ENCODE results near the gene MTMR6. TPM values are rescaled to one million over a fixed set of nuclear protein-coding genes. Genes with fewer than 3 reads are reported as not detected.

MTMR6 gene
- polyA plus RNA-seq, 2 donors, result 2.4 to 4.5 TPM

DNA sequence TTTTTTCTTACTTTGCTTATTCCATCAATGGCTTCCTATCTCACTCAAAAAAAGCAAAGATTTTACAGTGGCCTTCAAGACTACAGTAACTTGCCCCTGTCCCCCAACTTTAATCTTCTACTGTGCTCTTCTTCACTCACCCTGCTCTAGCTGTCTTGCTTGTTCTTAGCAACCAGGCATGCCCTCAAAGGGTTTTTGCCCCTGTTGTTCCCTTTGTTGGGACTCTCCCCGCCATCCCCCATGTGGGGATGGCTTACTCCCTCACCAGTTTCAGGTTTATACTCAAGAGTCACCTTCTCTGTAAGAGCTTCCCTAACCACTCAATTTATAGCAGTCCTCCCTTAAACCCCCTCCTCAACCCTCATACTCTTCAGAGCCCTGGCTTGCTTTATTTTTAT is 5.4 kb downstream of the MTMR6 start:
- Histone ChIP-seq H3K36me3 (ENCODE audit: control insufficient read depth in 2 of 2, insufficient read depth in 2 of 2, low read length in 1 of 2) (no peaks in the 10 kb centered on the region), H3K9me3 (ENCODE audit: control insufficient read depth in 2 of 2, insufficient read depth in 1 of 2, low read depth in 1 of 2, low read length in 1 of 2) (no peaks in the 10 kb centered on the region), H3K27me3 (ENCODE audit: control insufficient read depth in 1 of 2, insufficient read depth in 2 of 2, low read length in 2 of 2) (no peaks in the 10 kb centered on the region), H3K27ac (ENCODE audit: low read depth in 2 of 2, low read length in 1 of 2) (no peak overlapping the region), H3K4me3 (ENCODE audit: low read depth in 1 of 2, low read length in 2 of 2) (no peak overlapping the region), H3K4me1 (ENCODE audit: control insufficient read depth in 2 of 2, insufficient read depth in 2 of 2, low read length in 1 of 2) (no peaks in the 10 kb centered on the region)
- 94 to 96% methylated on average over 1 of the region's 1 CpG for WGBS, 2 donors

- H3K36me3 ChIP-seq (ENCODE audit: control insufficient read depth in 2 of 2, insufficient read depth in 2 of 2, low read length in 1 of 2), result no peaks in the 10 kb centered on the region
- WGBS, 2 donors, result 60 to 69% methylated on average over 4 of the region's 4 CpGs
- no peak overlapping the region for H3K27ac ChIP-seq (ENCODE audit: low read depth in 2 of 2, low read length in 1 of 2)
- H3K4me3 ChIP-seq (ENCODE audit: low read depth in 1 of 2, low read length in 2 of 2), result no peak overlapping the region
- no peaks in the 10 kb centered on the region for H3K27me3 ChIP-seq (ENCODE audit: control insufficient read depth in 1 of 2, insufficient read depth in 2 of 2, low read length in 2 of 2)
- H3K9me3 ChIP-seq (ENCODE audit: control insufficient read depth in 2 of 2, insufficient read depth in 1 of 2, low read depth in 1 of 2, low read length in 1 of 2), result no peaks in the 10 kb centered on the region
- H3K4me1 ChIP-seq (ENCODE audit: control insufficient read depth in 2 of 2, insufficient read depth in 2 of 2, low read length in 1 of 2), result no peaks in the 10 kb centered on the region
Observed at GRCh38 chr13:25281193-25281934, 5.9 kb downstream of the MTMR6 start.

- Histone ChIP-seq H3K27ac (ENCODE audit: low read depth in 2 of 2, low read length in 1 of 2) (no peak overlapping the region), H3K27me3 (ENCODE audit: control insufficient read depth in 1 of 2, insufficient read depth in 2 of 2, low read length in 2 of 2) (no peaks in the 10 kb centered on the region), H3K4me3 (ENCODE audit: low read depth in 1 of 2, low read length in 2 of 2) (no peak overlapping the region), H3K4me1 (ENCODE audit: control insufficient read depth in 2 of 2, insufficient read depth in 2 of 2, low read length in 1 of 2) (no peaks in the 10 kb centered on the region), H3K36me3 (ENCODE audit: control insufficient read depth in 2 of 2, insufficient read depth in 2 of 2, low read length in 1 of 2) (no peaks in the 10 kb centered on the region), H3K9me3 (ENCODE audit: control insufficient read depth in 2 of 2, insufficient read depth in 1 of 2, low read depth in 1 of 2, low read length in 1 of 2) (no peaks in the 10 kb centered on the region)
Observed at GRCh38 chr13:25280396-25280795, 6.9 kb downstream of the MTMR6 start.

GRCh38 chr13:25276748-25277147 is 10.5 kb downstream of the MTMR6 start:
- Histone ChIP-seq H3K27ac (ENCODE audit: low read depth in 2 of 2, low read length in 1 of 2) (no peak overlapping the region), H3K4me1 (ENCODE audit: control insufficient read depth in 2 of 2, insufficient read depth in 2 of 2, low read length in 1 of 2) (no peaks in the 10 kb centered on the region), H3K27me3 (ENCODE audit: control insufficient read depth in 1 of 2, insufficient read depth in 2 of 2, low read length in 2 of 2) (no peaks in the 10 kb centered on the region), H3K4me3 (ENCODE audit: low read depth in 1 of 2, low read length in 2 of 2) (no peak overlapping the region), H3K9me3 (ENCODE audit: control insufficient read depth in 2 of 2, insufficient read depth in 1 of 2, low read depth in 1 of 2, low read length in 1 of 2) (no peaks in the 10 kb centered on the region), H3K36me3 (ENCODE audit: control insufficient read depth in 2 of 2, insufficient read depth in 2 of 2, low read length in 1 of 2) (no peaks in the 10 kb centered on the region)
- WGBS, 2 donors, result 84 to 89% methylated on average over 2 of the region's 2 CpGs

- H3K36me3 ChIP-seq (ENCODE audit: control insufficient read depth in 2 of 2, insufficient read depth in 2 of 2, low read length in 1 of 2), result peaks cover 0 to 5% of the 10 kb centered on the region in 2 donors
- WGBS, 2 donors, result 88 to 95% methylated on average over 6 of the region's 6 CpGs
Observed at GRCh38 chr13:25268561-25268960, 18.7 kb downstream of the MTMR6 start.

DNA sequence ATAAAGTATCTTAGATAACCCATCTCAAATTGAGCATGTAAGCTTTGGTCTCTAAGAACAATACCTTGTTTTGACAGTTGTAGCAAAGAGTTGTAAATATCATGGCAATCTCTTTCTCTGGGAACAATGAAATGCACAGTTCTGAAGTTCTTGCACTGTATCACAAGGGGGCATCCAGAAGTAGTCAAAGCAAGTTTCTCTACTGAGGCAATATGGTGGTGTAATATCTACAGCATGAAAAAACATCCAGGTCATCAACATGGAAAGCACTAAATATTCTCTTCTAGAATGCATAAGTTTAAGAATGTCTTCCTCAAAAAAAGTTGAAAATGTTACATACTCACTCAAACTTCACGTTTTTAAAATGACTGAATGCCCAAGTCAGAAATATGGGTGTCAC is 19.6 kb downstream of the MTMR6 start:
- Histone ChIP-seq H3K4me3 (ENCODE audit: low read depth in 1 of 2, low read length in 2 of 2) (no peak overlapping the region), H3K4me1 (ENCODE audit: control insufficient read depth in 2 of 2, insufficient read depth in 2 of 2, low read length in 1 of 2) (no peaks in the 10 kb centered on the region), H3K9me3 (ENCODE audit: control insufficient read depth in 2 of 2, insufficient read depth in 1 of 2, low read depth in 1 of 2, low read length in 1 of 2) (no peaks in the 10 kb centered on the region), H3K36me3 (ENCODE audit: control insufficient read depth in 2 of 2, insufficient read depth in 2 of 2, low read length in 1 of 2) (peaks cover 0 to 5% of the 10 kb centered on the region in 2 donors), H3K27me3 (ENCODE audit: control insufficient read depth in 1 of 2, insufficient read depth in 2 of 2, low read length in 2 of 2) (no peaks in the 10 kb centered on the region), H3K27ac (ENCODE audit: low read depth in 2 of 2, low read length in 1 of 2) (no peak overlapping the region)
- WGBS, 2 donors, result 84 to 87% methylated on average over 1 of the region's 1 CpG

More at GRCh38 chr13:25268561-25268960, 18.7 kb downstream of the MTMR6 start:
- Histone ChIP-seq H3K4me1 (ENCODE audit: control insufficient read depth in 2 of 2, insufficient read depth in 2 of 2, low read length in 1 of 2) (no peaks in the 10 kb centered on the region), H3K27me3 (ENCODE audit: control insufficient read depth in 1 of 2, insufficient read depth in 2 of 2, low read length in 2 of 2) (no peaks in the 10 kb centered on the region), H3K9me3 (ENCODE audit: control insufficient read depth in 2 of 2, insufficient read depth in 1 of 2, low read depth in 1 of 2, low read length in 1 of 2) (no peaks in the 10 kb centered on the region), H3K4me3 (ENCODE audit: low read depth in 1 of 2, low read length in 2 of 2) (no peak overlapping the region), H3K27ac (ENCODE audit: low read depth in 2 of 2, low read length in 1 of 2) (no peak overlapping the region)

DNA sequence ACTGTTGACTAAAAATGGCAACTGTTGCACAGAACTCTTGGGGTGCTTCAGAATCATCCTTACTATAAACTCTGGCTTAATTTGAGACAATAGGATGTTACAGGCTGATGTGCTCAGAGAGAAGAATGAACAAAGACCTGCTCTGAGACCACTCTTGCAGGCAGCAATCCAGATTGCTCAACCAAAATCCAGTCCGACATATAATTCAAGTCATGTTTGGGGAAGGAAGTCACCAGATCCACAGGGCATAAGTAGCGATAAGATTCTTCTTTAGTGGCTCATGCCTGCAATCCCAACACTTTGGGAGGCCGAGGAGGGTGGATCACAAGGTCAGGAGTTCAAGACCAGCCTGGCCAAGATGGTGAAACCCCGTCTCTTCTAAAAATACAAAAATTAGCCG is 20.6 kb downstream of the MTMR6 start:
- peaks cover 0 to 5% of the 10 kb centered on the region in 2 donors for H3K36me3 ChIP-seq (ENCODE audit: control insufficient read depth in 2 of 2, insufficient read depth in 2 of 2, low read length in 1 of 2)
- no peaks in the 10 kb centered on the region for H3K9me3 ChIP-seq (ENCODE audit: control insufficient read depth in 2 of 2, insufficient read depth in 1 of 2, low read depth in 1 of 2, low read length in 1 of 2)
- no peak overlapping the region for H3K27ac ChIP-seq (ENCODE audit: low read depth in 2 of 2, low read length in 1 of 2)
- H3K4me1 ChIP-seq (ENCODE audit: control insufficient read depth in 2 of 2, insufficient read depth in 2 of 2, low read length in 1 of 2), result no peaks in the 10 kb centered on the region
- H3K27me3 ChIP-seq (ENCODE audit: control insufficient read depth in 1 of 2, insufficient read depth in 2 of 2, low read length in 2 of 2), result no peaks in the 10 kb centered on the region
- 91 to 94% methylated on average over 4 to 5 of the region's 5 CpGs for WGBS, 2 donors
- H3K4me3 ChIP-seq (ENCODE audit: low read depth in 1 of 2, low read length in 2 of 2), result no peak overlapping the region

- Histone ChIP-seq H3K4me1 (ENCODE audit: control insufficient read depth in 2 of 2, insufficient read depth in 2 of 2, low read length in 1 of 2) (no peaks in the 10 kb centered on the region), H3K27me3 (ENCODE audit: control insufficient read depth in 1 of 2, insufficient read depth in 2 of 2, low read length in 2 of 2) (no peaks in the 10 kb centered on the region), H3K4me3 (ENCODE audit: low read depth in 1 of 2, low read length in 2 of 2) (no peak overlapping the region), H3K36me3 (ENCODE audit: control insufficient read depth in 2 of 2, insufficient read depth in 2 of 2, low read length in 1 of 2) (no peaks in the 10 kb centered on the region), H3K27ac (ENCODE audit: low read depth in 2 of 2, low read length in 1 of 2) (no peak overlapping the region), H3K9me3 (ENCODE audit: control insufficient read depth in 2 of 2, insufficient read depth in 1 of 2, low read depth in 1 of 2, low read length in 1 of 2) (no peaks in the 10 kb centered on the region)
- 93 to 94% methylated on average over 4 of the region's 4 CpGs for WGBS, 2 donors
Observed at GRCh38 chr13:25262261-25262660, 25.0 kb downstream of the MTMR6 start.

DNA sequence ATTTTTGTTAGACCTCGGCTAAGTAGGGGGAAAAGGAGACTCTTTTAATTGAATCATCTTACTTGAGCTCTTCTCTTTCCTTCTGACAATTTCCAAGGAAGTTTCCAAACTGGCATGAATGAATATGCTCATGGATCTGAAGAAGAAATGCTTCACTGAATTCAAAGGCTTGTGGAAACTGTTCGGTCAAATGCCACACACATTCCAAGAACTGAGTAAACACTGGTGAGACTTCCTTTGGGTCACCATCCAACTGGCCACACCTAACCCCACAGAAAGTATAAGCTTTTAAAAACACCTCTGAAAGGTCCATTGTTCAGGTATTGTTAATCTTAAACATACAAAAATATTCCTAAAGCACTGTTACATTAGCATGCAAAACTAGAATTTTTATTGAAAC is 33.6 kb downstream of the MTMR6 start:
- H3K4me3 ChIP-seq (ENCODE audit: low read depth in 1 of 2, low read length in 2 of 2), result no peak overlapping the region
- 50 to 68% methylated on average over 2 of the region's 2 CpGs for WGBS, 2 donors
- no peak overlapping the region for H3K27ac ChIP-seq (ENCODE audit: low read depth in 2 of 2, low read length in 1 of 2)
- peaks cover 0 to 4% of the 10 kb centered on the region in 2 donors for H3K36me3 ChIP-seq (ENCODE audit: control insufficient read depth in 2 of 2, insufficient read depth in 2 of 2, low read length in 1 of 2)
- H3K9me3 ChIP-seq (ENCODE audit: control insufficient read depth in 2 of 2, insufficient read depth in 1 of 2, low read depth in 1 of 2, low read length in 1 of 2), result no peaks in the 10 kb centered on the region
- H3K4me1 ChIP-seq (ENCODE audit: control insufficient read depth in 2 of 2, insufficient read depth in 2 of 2, low read length in 1 of 2), result no peaks in the 10 kb centered on the region
- H3K27me3 ChIP-seq (ENCODE audit: control insufficient read depth in 1 of 2, insufficient read depth in 2 of 2, low read length in 2 of 2), result no peaks in the 10 kb centered on the region

GRCh38 chr13:25252752-25253151 is 34.5 kb downstream of the MTMR6 start:
- Histone ChIP-seq H3K4me3 (ENCODE audit: low read depth in 1 of 2, low read length in 2 of 2) (no peak overlapping the region), H3K9me3 (ENCODE audit: control insufficient read depth in 2 of 2, insufficient read depth in 1 of 2, low read depth in 1 of 2, low read length in 1 of 2) (no peaks in the 10 kb centered on the region), H3K4me1 (ENCODE audit: control insufficient read depth in 2 of 2, insufficient read depth in 2 of 2, low read length in 1 of 2) (no peaks in the 10 kb centered on the region), H3K27me3 (ENCODE audit: control insufficient read depth in 1 of 2, insufficient read depth in 2 of 2, low read length in 2 of 2) (no peaks in the 10 kb centered on the region), H3K27ac (ENCODE audit: low read depth in 2 of 2, low read length in 1 of 2) (no peak overlapping the region), H3K36me3 (ENCODE audit: control insufficient read depth in 2 of 2, insufficient read depth in 2 of 2, low read length in 1 of 2) (peaks cover 0 to 4% of the 10 kb centered on the region in 2 donors)
- 95 to 98% methylated on average over 2 of the region's 2 CpGs for WGBS, 2 donors
